ENCODE measurements around the gene TAS2R10. TPM values are rescaled to one million over a fixed set of nuclear protein-coding genes. Genes with fewer than 3 reads are reported as not detected.

TAS2R10 gene, protein sequence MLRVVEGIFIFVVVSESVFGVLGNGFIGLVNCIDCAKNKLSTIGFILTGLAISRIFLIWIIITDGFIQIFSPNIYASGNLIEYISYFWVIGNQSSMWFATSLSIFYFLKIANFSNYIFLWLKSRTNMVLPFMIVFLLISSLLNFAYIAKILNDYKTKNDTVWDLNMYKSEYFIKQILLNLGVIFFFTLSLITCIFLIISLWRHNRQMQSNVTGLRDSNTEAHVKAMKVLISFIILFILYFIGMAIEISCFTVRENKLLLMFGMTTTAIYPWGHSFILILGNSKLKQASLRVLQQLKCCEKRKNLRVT
- total RNA-seq, result 0.83 and 1.2 TPM in 2 replicates

DNA sequence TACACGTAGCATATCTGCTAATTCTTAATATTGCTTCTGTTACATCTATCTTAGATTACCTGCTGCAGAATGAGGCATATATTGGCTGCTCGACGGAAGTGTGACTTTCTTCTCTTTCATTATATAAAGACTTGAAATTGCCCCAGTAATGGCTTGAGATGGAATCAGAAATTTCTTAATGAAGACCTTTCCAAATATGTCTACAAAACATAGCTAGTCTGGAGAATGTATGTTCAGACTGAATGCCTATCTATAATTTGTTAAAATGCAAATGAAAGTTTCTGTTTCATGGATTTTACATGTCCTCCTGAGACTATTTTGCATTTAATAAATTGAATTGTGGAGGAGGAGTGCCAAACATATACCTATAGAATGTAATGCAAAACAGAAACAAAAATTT lies at the start of gene TAS2R10:
Gene TAS2R10, minus strand, starts transcription at position 101 of the 400 bp plus-strand sequence. Its CDS starts 89 bp downstream, at position 12.

DNA sequence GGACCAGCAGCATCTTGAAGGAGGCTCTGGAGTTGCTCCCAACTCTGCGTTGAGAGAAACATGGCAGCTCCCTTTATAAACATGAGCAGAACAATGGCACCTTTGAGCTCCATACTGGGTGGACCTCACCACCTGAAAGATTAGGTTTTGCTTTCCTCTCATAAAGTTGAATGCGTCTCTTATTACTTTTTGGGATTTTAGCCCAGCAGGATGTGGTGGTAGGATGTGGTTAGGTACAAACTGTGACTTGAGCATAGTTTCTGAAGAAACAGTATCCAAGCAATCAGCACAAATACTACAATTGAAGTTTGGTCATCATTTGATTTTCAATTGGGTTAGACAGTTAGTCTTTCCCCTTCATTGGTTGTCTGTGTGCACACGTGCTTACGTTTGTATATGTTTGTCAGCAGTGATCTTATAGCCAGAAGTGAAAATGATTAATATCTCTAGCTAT lies 23.3 kb upstream of the TAS2R10 start, which contains the start of gene PRR4:
Gene PRR4, minus strand, starts transcription at position 51 of the 454 bp plus-strand sequence. Its CDS starts 38 bp downstream, at position 13.

DNA sequence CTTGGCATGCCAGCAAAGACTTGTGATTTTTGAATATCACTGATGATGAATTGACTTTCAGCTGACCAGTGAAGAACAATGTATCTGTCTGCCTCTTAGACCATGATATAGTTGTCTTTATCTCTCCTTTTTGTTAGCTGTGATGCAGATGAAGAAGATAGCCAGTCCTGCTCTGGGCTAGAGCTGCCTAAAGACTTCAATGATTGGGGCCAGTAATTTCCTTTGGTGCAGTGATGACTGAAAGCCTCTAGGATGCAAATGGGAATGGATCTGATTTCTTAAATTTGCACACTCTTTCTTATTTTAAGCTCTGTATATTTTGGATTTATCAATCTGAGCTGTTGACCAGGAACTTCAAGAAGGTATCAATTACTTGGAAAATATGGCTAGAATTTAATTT lies 16.1 kb downstream of the TAS2R10 start, which contains the start of gene TAS2R9:
Gene TAS2R9, minus strand, starts transcription at position 101 of the 400 bp plus-strand sequence. Its CDS starts 93 bp downstream, at position 8.

GRCh38 chr12:10807186-10807585 lies 19.0 kb downstream of the TAS2R10 start, which contains the start of gene TAS2R8:
TSS of gene TAS2R8 (minus strand) at chr12:10807286. CDS start at chr12:10806980, 306 bp downstream.

DNA sequence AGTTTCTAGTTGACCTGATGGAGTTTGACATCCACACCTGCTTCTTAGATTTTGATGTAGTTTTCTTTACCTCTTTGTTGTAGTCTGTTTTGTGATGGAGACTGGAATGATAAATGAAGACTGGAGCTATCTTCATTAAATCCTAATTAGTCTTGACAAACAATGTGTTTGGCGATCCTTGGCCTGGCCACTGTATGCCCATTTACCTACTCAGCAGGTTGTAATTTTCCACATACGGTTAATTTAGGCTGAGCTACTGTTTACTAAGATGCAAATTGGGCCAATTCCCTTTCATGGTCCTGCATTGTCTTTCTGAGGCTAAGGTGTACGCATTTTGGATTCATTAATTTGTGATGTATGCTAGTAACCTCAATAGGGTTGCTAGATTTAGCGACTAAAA lies 23.6 kb downstream of the TAS2R10 start, which contains the start of gene TAS2R7:
Gene TAS2R7, minus strand, starts transcription at position 41 of the 400 bp plus-strand sequence. CDS start 57 bp downstream, outside the sequence.

Other genes with a start within 250 kb of the TAS2R10 start
- gene MAGOHB, start 212.7 kb downstream of the TAS2R10 start, total RNA-seq, result 18.1 and 20.1 TPM in 2 replicates
- gene STYK1, start 152.3 kb downstream of the TAS2R10 start, total RNA-seq, result 0.53 and 2.3 TPM in 2 replicates
- 116 and 139 TPM in 2 replicates for gene YBX3, start 103.0 kb downstream of the TAS2R10 start, total RNA-seq
- not detected in 2 replicates for gene TAS2R7, start 23.7 kb downstream of the TAS2R10 start, total RNA-seq
- gene TAS2R8, start 19.1 kb downstream of the TAS2R10 start, total RNA-seq, result not detected in 2 replicates
- not detected in 2 replicates for gene TAS2R9, start 16.2 kb downstream of the TAS2R10 start, total RNA-seq
- 0.73 and 1.2 TPM in 2 replicates for gene PRR4, start 23.1 kb upstream of the TAS2R10 start, total RNA-seq
- 10.6 and 16.2 TPM in 2 replicates for gene PRH1, start 57.9 kb upstream of the TAS2R10 start, total RNA-seq
- gene TAS2R13, start 83.2 kb upstream of the TAS2R10 start, total RNA-seq, result 1.8 and 2.4 TPM in 2 replicates
- gene PRH2, start 102.9 kb upstream of the TAS2R10 start, total RNA-seq, result not detected in 2 replicates
- 2.6 and 4.3 TPM in 2 replicates for gene TAS2R14, start 112.9 kb upstream of the TAS2R10 start, total RNA-seq
- 2.9 and 6.5 TPM in 2 replicates for gene TAS2R50, start 160.6 kb upstream of the TAS2R10 start, total RNA-seq
- gene TAS2R20, start 171.9 kb upstream of the TAS2R10 start, total RNA-seq, result 3.8 and 7.2 TPM in 2 replicates
- gene TAS2R19, start 196.3 kb upstream of the TAS2R10 start, total RNA-seq, result 5.1 and 9.1 TPM in 2 replicates
- gene TAS2R31, start 205.0 kb upstream of the TAS2R10 start, total RNA-seq, result 3.7 and 6.7 TPM in 2 replicates
- gene TAS2R46, start 235.9 kb upstream of the TAS2R10 start, total RNA-seq, result 2.6 and 4.8 TPM in 2 replicates

Measured in smooth muscle cell of the pulmonary artery (primary cell).